ENCODE results near the gene RPS6KL1. TPM values are rescaled to one million over a fixed set of nuclear protein-coding genes. Genes with fewer than 3 reads are reported as not detected.

The RPS6KL1 gene
- total and polyA plus RNA-seq, 2 experiments from 2014 or later, result 5.6 to 6.5 TPM

GRCh38 chr14:74866708-74867389 lies 56.2 kb downstream of the RPS6KL1 start:
- H3K4me2 ChIP-seq, result no peak overlapping the region
- peaks cover 1% of the 10 kb centered on the region for H3K27me3 Mint-ChIP-seq (ENCODE audit: insufficient read depth, low read depth, poor library complexity)
- H3K4me3 ChIP-seq, result no peak overlapping the region
- no peaks in the 10 kb centered on the region for H3K27me3 ChIP-seq (ENCODE audit: insufficient read depth)
- H4K20me1 ChIP-seq (replicated peaks; ENCODE audit: insufficient read depth), result no peaks in the 10 kb centered on the region
- no peaks in the 10 kb centered on the region for H3K79me2 ChIP-seq (replicated peaks; ENCODE audit: insufficient read depth)
- H3K4me3 Mint-ChIP-seq, result no peak overlapping the region
- ATAC-seq (no peak), DNase-seq (ENCODE audit: low spot score) (no peak)
- no peaks in the 10 kb centered on the region for H3K36me3 ChIP-seq (ENCODE audit: insufficient read depth)
- H3F3A ChIP-seq (replicated peaks; ENCODE audit: low read depth), result no peaks in the 10 kb centered on the region
- H2AFZ ChIP-seq, result no peak overlapping the region
- H3K9me3 Mint-ChIP-seq, result no peaks in the 10 kb centered on the region
- peaks cover 2% of the 10 kb centered on the region; the same call in 1 of the 3 replicates for H3K4me1 Mint-ChIP-seq
- no peak for TF ChIP-seq ETS1 (IDR thresholded peaks at IDR 0.05)
- no peak for TF ChIP-seq NANOG (IDR thresholded peaks at IDR 0.05; ENCODE audit: borderline replicate concordance)
- no peak for TF ChIP-seq ZNF331 (CRISPR knock-in tag; IDR thresholded peaks at IDR 0.05; ENCODE audit: low read depth)
- TF ChIP-seq JUNB (IDR thresholded peaks at IDR 0.05; ENCODE audit: unreplicated experiment), result no peak
- no peak for TF ChIP-seq ZNF462 (CRISPR knock-in tag; IDR thresholded peaks at IDR 0.05)
- no peak for TF ChIP-seq CTCF (conservative IDR thresholded peaks at IDR 0.05; ENCODE audit: low read depth in 2 of 2)
- TF ChIP-seq EZH2phosphoT487 (IDR thresholded peaks at IDR 0.05; ENCODE audit: unreplicated experiment), result no peak
- TF ChIP-seq ZNF114 (CRISPR knock-in tag; IDR thresholded peaks at IDR 0.05), result no peak
- no peak for TF ChIP-seq CREB1 (CRISPR knock-in tag; IDR thresholded peaks at IDR 0.05; ENCODE audit: low read depth)
- TF ChIP-seq STAT1 (IDR thresholded peaks at IDR 0.05; ENCODE audit: unreplicated experiment), result no peak
- no peak for TF ChIP-seq REST (IDR thresholded peaks at IDR 0.05; ENCODE audit: unreplicated experiment)
- no peak for TF ChIP-seq POLR2AphosphoS5 (IDR thresholded peaks at IDR 0.05; ENCODE audit: low read depth)
- H3K4me1 ChIP-seq (ENCODE audit: insufficient read depth), result no peaks in the 10 kb centered on the region
- H3K36me3 Mint-ChIP-seq (ENCODE audit: low read depth), result no peaks in the 10 kb centered on the region
- no peaks in the 10 kb centered on the region for H3K9me2 ChIP-seq (ENCODE audit: insufficient read depth)
- H3K27ac Mint-ChIP-seq, result no peak overlapping the region
- H3K27ac ChIP-seq (ENCODE audit: low read depth), result no peak overlapping the region
